Neural crest cell (in vitro differentiated cells): ENCODE measurements around the gene CARM1. TPM values are rescaled to one million over a fixed set of nuclear protein-coding genes. Genes with fewer than 3 reads are reported as not detected.
"Not testable (repeated sequence)": the region's sequence is repeated elsewhere in the genome, so short reads cannot be mapped to it uniquely, and the experiment has no call there.

Experiments
- DNase-seq: peaks from one replicate; pipeline ENCODE4 v3.0.0; 2021; ENCODE audit warnings: low read depth, mixed read lengths, low spot score
- H3K27ac Mint-ChIP-seq: one replicate; pipeline ENCODE4 v1.8.0; 2021; ENCODE audit warnings: mild to moderate bottlenecking, mixed read lengths; ENCODE audit not compliant: unreplicated experiment
- H3K27me3 Mint-ChIP-seq: 2 replicates; pipeline ENCODE4 v1.8.0; 2021; ENCODE audit warnings: low read depth, mild to moderate bottlenecking, mixed read lengths
- H3K36me3 Mint-ChIP-seq: 2 replicates; pipeline ENCODE4 v1.8.0; 2021; ENCODE audit warnings: low read depth, mild to moderate bottlenecking, mixed read lengths
- H3K4me1 Mint-ChIP-seq: 2 replicates; pipeline ENCODE4 v1.8.0; 2021; ENCODE audit warnings: mixed read lengths
- H3K4me3 Mint-ChIP-seq: one replicate; pipeline ENCODE4 v1.8.0; 2021; ENCODE audit warnings: mild to moderate bottlenecking, mixed read lengths
- H3K9me3 Mint-ChIP-seq: 2 replicates; pipeline ENCODE4 v1.8.0; 2021; ENCODE audit warnings: mixed read lengths
- total RNA-seq: library from RNA; stranded (reverse); gene quantifications from 2 replicates; pipeline ENCODE4 v1.2.1, GENCODE V29; 2021
- TF ChIP-seq, protein P1 (sequence below): fragments of 200-600 bp; sonication (generic); conservative IDR thresholded peaks from 2 replicates; pipeline ENCODE4 v1.5.0; 2021; ENCODE audit warnings: antibody characterized with exemption, mild to moderate bottlenecking

The CARM1 gene
- total RNA-seq, 1 donor from 2014 or later = 99.6 TPM

GRCh38 chr19:10866495-10866894, 4.9 kb upstream of the CARM1 start:
- no peak overlapping the region for H3K27ac Mint-ChIP-seq

DNA sequence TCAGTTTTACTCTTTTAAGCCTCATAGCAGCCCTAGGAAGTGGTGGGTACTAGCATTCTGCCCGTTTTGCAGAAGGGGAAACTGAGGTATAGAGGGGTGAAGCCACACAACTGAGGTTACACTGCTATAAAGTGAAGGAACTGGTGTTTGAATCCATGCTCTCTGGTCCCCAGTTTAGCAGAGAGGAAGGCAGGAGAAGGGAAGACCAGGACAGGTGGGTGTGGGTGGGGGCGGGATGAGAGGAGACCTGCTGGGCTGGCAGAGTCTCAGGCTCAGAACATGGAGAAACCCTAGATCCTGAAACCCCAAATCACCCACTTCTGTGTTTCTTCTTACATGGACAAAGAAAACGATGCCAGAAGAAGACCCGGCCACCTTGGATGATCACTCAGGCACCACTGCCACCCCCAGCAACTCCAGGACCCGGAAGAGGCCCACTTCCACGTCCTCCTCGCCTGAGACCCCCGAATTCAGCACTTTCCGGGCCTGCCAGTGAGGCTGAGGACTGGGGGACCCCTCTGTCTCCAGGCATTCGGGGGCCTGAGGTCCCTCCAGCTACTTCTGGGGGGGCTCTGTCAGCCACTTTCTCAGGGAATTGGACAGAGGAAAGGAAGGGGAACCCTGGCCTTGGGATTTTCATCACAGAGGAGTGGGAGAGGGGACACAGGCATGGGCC, 2.3 kb upstream of the CARM1 start:
- Mint-ChIP-seq H3K4me1 (peaks cover 39% of the 10 kb centered on the region), H3K4me3 (peak overlapping the region; percentile 84), H3K27ac (no peak overlapping the region)

More at GRCh38 chr19:10866495-10866894, 4.9 kb upstream of the CARM1 start:
- Mint-ChIP-seq H3K27me3 (no peaks in the 10 kb centered on the region), H3K4me3 (no peak overlapping the region), H3K9me3 (no peaks in the 10 kb centered on the region), H3K4me1 (peaks cover 36% of the 10 kb centered on the region), H3K36me3 (no peaks in the 10 kb centered on the region)
- DNase-seq = no peak
- TF ChIP-seq, protein P1, sequence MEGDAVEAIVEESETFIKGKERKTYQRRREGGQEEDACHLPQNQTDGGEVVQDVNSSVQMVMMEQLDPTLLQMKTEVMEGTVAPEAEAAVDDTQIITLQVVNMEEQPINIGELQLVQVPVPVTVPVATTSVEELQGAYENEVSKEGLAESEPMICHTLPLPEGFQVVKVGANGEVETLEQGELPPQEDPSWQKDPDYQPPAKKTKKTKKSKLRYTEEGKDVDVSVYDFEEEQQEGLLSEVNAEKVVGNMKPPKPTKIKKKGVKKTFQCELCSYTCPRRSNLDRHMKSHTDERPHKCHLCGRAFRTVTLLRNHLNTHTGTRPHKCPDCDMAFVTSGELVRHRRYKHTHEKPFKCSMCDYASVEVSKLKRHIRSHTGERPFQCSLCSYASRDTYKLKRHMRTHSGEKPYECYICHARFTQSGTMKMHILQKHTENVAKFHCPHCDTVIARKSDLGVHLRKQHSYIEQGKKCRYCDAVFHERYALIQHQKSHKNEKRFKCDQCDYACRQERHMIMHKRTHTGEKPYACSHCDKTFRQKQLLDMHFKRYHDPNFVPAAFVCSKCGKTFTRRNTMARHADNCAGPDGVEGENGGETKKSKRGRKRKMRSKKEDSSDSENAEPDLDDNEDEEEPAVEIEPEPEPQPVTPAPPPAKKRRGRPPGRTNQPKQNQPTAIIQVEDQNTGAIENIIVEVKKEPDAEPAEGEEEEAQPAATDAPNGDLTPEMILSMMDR = no peak

DNA sequence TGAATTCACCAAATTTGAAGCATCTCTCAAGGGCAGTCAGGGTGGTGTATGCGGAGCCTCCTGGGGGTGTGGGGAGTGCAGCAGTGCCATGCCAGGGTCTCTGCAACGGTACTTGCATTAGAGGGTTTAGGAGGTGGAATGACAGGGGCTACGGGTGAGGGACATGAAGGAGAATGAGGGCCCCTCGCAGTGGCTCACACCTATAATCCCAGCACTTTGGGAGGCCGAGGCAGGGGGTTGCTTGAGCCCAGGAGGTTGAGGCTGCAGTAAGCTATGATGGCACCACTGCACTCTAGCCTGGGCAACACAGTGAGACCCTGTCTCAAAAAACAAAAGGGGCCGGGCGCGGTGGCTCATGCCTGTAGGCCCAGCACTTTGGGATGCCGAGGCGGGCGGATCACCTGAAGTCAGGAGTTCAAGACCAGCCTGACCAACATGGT, 1.5 kb upstream of the CARM1 start:
- H3K27ac Mint-ChIP-seq, DNase-seq, H3K27me3 Mint-ChIP-seq, H3K36me3 Mint-ChIP-seq, H3K9me3 Mint-ChIP-seq: not testable (repeated sequence)
- peak overlapping the region; percentile 87 for H3K4me3 Mint-ChIP-seq
- H3K4me1 Mint-ChIP-seq = peaks cover 33% of the 10 kb centered on the region

More for the DNA sequence above, 2.3 kb upstream of the CARM1 start:
- Mint-ChIP-seq H3K9me3 (no peaks in the 10 kb centered on the region), H3K36me3 (no peaks in the 10 kb centered on the region), H3K27me3 (no peaks in the 10 kb centered on the region)
- TF ChIP-seq, protein P1 = no peak
- no peak for DNase-seq

DNA sequence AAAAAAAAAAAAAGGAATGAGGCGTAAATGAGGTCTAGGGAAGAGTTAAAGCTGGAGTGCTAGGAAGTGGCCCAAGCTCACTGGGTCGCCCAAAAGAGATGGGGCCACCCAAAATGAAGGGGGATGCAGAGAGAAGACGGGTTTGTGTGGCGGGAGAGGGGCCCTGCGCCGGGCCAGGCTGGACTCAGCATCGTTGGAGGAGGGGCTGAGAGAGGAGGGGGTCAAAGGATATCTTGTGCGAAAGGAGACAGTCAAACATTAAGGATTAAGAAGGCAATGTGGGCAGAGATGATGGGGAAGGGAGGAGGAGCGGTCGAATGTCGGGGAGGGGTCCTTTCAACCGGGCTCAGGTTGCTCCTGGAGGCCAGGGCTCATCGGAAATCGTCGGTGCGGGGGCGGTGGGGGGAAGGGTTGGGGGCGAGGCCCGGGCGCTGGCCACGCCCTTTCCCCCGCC, 825 bp upstream of the CARM1 start:
- DNase-seq = no peak
- H3K9me3 Mint-ChIP-seq = no peaks in the 10 kb centered on the region
- peak overlapping the region; percentile 87 for H3K4me3 Mint-ChIP-seq
- TF ChIP-seq, protein P1 = no peak
- no peaks in the 10 kb centered on the region for H3K36me3 Mint-ChIP-seq
- H3K27ac Mint-ChIP-seq = peak overlapping the region; percentile 98
- H3K4me1 Mint-ChIP-seq = peaks cover 33% of the 10 kb centered on the region
- H3K27me3 Mint-ChIP-seq = no peaks in the 10 kb centered on the region

GRCh38 chr19:10871711-10872545, 575 bp downstream of the CARM1 start:
- TF ChIP-seq, protein P1 = peak; percentile 50
- Mint-ChIP-seq H3K36me3 (no peaks in the 10 kb centered on the region), H3K27ac (peak overlapping the region; percentile 83), H3K4me3 (peak overlapping the region; percentile 90), H3K27me3 (no peaks in the 10 kb centered on the region), H3K9me3 (no peaks in the 10 kb centered on the region), H3K4me1 (peaks cover 41% of the 10 kb centered on the region)
- no peak for DNase-seq
